Fibroblast of skin of scalp (primary cell): Measurements from ENCODE around the gene AK2.
A peak's percentile ranks its signal among the peaks of the same experiment; 100 is the strongest.
"Not testable (repeated sequence)": the region's sequence is repeated elsewhere in the genome, so short reads cannot be mapped to it uniquely, and the experiment has no call there.

Experiments used
- DNase-seq: peaks from one replicate; pipeline ENCODE4 v3.0.0-alpha.2; 2013

AK2 gene

GRCh38 chr1:32997381-32997891, 39.2 kb downstream of the AK2 start:
- peak; percentile 67 for DNase-seq

- DNase-seq, result not testable (repeated sequence)
Measured at GRCh38 chr1:32993324-32993636, 43.4 kb downstream of the AK2 start.

- DNase-seq, result peak; percentile 97
Measured at GRCh38 chr1:32992489-32993323, 44.0 kb downstream of the AK2 start.

- DNase-seq, result no peak
Measured at GRCh38 chr1:32991819-32992488, 44.7 kb downstream of the AK2 start.

GRCh38 chr1:32991386-32991785, 45.3 kb downstream of the AK2 start:
- no peak for DNase-seq

- DNase-seq, result no peak
Measured at GRCh38 chr1:32990887-32991286, 45.8 kb downstream of the AK2 start.

- DNase-seq, result peak; percentile 92
Measured at GRCh38 chr1:32989160-32990050, 47.3 kb downstream of the AK2 start.

GRCh38 chr1:32988665-32989064, 48.0 kb downstream of the AK2 start:
- peak; percentile 55 for DNase-seq

GRCh38 chr1:32985226-32985625, 51.5 kb downstream of the AK2 start:
- no peak for DNase-seq

GRCh38 chr1:32984455-32985171, 52.1 kb downstream of the AK2 start:
- peak; percentile 60 for DNase-seq

GRCh38 chr1:32984090-32984454, 52.6 kb downstream of the AK2 start:
- DNase-seq, result no peak

GRCh38 chr1:32983020-32983419, 53.7 kb downstream of the AK2 start:
- no peak for DNase-seq

GRCh38 chr1:32981003-32981901, 55.4 kb downstream of the AK2 start:
- peak; percentile 68 for DNase-seq

- no peak for DNase-seq
Measured at GRCh38 chr1:32980080-32980479, 56.6 kb downstream of the AK2 start.

GRCh38 chr1:32978854-32979253, 57.8 kb downstream of the AK2 start:
- no peak for DNase-seq

GRCh38 chr1:32977546-32978087, 59.1 kb downstream of the AK2 start:
- no peak for DNase-seq

- not testable (repeated sequence) for DNase-seq
Measured at GRCh38 chr1:32975055-32975454, 61.6 kb downstream of the AK2 start.

- DNase-seq, result not testable (repeated sequence)
Measured at GRCh38 chr1:32973458-32973857, 63.2 kb downstream of the AK2 start.

GRCh38 chr1:32972814-32973428, 63.8 kb downstream of the AK2 start:
- DNase-seq, result peak; percentile 51

GRCh38 chr1:32971576-32971975, 65.1 kb downstream of the AK2 start:
- no peak for DNase-seq
